GM12878 (cell line): ENCODE data around the gene SLC25A17. TPM values are rescaled to one million over a fixed set of nuclear protein-coding genes. Genes with fewer than 3 reads are reported as not detected.

Source experiments
- ATAC-seq: fragments of 200-7000 bp; cut with Tn5 transposase; 3 replicates; pipeline ENCODE4 v1.9.1; 2020; ENCODE audit warnings: mild to moderate bottlenecking, moderate library complexity
- BruUV-seq: library from RNA; stranded (reverse); fragments of 400-500 nt; replicated peaks from 2 replicates; lab custom pipeline; 2021; lab: Mats Ljungman, UMichigan
- CTCF ChIA-PET: fragments of 300-600 bp; sonication (Branson Sonifier 250); formaldehyde crosslinking; extraction: SDS; loops from one replicate; lab custom pipeline; 2021; ENCODE audit warnings: inconsistent platforms; lab: Yijun Ruan, JAX
- POLR2A ChIA-PET: fragments of 350-600 bp; formaldehyde crosslinking; extraction: SDS; loops from one replicate; lab custom pipeline; 2021; ENCODE audit warnings: inconsistent platforms; lab: Charles Lee
- RAD21 ChIA-PET: fragments of 300-600 bp; sonication (Branson Sonifier 250); formaldehyde crosslinking; loops from one replicate; lab custom pipeline; 2023; ENCODE audit warnings: antibody characterized with exemption; ENCODE audit not compliant: unreplicated experiment; lab: Charles Lee
- SMC1A ChIA-PET: fragments of 300-600 bp; sonication (Branson Sonifier 250); formaldehyde crosslinking; loops from one replicate; lab custom pipeline; 2023; ENCODE audit not compliant: unreplicated experiment, uncharacterized antibody; lab: Charles Lee
- DNase-seq: peaks from one replicate; pipeline ENCODE4 v3.0.0-alpha.2; 2011; ENCODE audit warnings: low read depth, low spot score
- FAIRE-seq: peaks from 3 replicates; lab custom pipeline; 2011; peaks lifted over from hg19 to GRCh38; lab: Jason Lieb, UNC
- H2AFZ ChIP-seq: 2 replicates; pipeline ENCODE4 v1.6.0; 2011; ENCODE audit warnings: low read depth, low read length, control low read depth; ENCODE audit not compliant: control insufficient read depth
- H3K27ac ChIP-seq: 2 replicates; pipeline ENCODE4 v1.5.1; 2011; ENCODE audit warnings: control low read depth; ENCODE audit not compliant: control insufficient read depth, insufficient read depth
- H3K27me3 ChIP-seq, 2 experiments: replicated peaks in 1 of 2; 2 replicates each; pipeline versions ENCODE4 v1.6.0 to v1.6.1; 2011; ENCODE audit warnings: low read length in 1 of 2; ENCODE audit not compliant: control insufficient read depth in 2 of 2, insufficient read depth in 2 of 2
- H3K36me3 ChIP-seq, 2 experiments: 2 replicates each; pipeline ENCODE4 v1.5.1; 2011; ENCODE audit warnings: low read length in 1 of 2; ENCODE audit not compliant: control insufficient read depth in 2 of 2, insufficient read depth in 2 of 2
- H3K4me1 ChIP-seq: 2 replicates; pipeline ENCODE4 v1.6.1; 2011; ENCODE audit warnings: mild to moderate bottlenecking, low read length, moderate library complexity, mixed read lengths; ENCODE audit not compliant: control insufficient read depth, insufficient read depth
- H3K4me2 ChIP-seq: 2 replicates; pipeline ENCODE4 v1.6.0; 2011; ENCODE audit warnings: control low read depth; ENCODE audit not compliant: control insufficient read depth, insufficient read depth
- H3K4me3 ChIP-seq: fragments of 200-600 bp; sonication (generic); 2 replicates; pipeline ENCODE4 v1.5.1; 2016
- H3K79me2 ChIP-seq: 2 replicates; pipeline ENCODE4 v1.6.0; 2011; ENCODE audit warnings: low read length; ENCODE audit not compliant: control insufficient read depth, insufficient read depth
- H3K9ac ChIP-seq: 2 replicates; pipeline ENCODE4 v1.8.0; 2011; ENCODE audit warnings: low read length, control low read depth, mixed read lengths; ENCODE audit not compliant: control insufficient read depth, insufficient read depth
- H3K9me3 ChIP-seq: replicated peaks from 3 replicates; pipeline ENCODE4 v1.5.1; 2011; ENCODE audit warnings: mild to moderate bottlenecking, low read length; ENCODE audit not compliant: control insufficient read depth, insufficient read depth
- H4K20me1 ChIP-seq: 2 replicates; pipeline ENCODE4 v1.6.0; 2011; ENCODE audit not compliant: control insufficient read depth, insufficient read depth
- CBFB ChIP-seq: IDR thresholded peaks from 2 replicates; pipeline ENCODE4 v1.6.1; 2016; ENCODE audit warnings: antibody characterized with exemption, low read depth
- KAT2A ChIP-seq: conservative IDR thresholded peaks from 2 replicates; pipeline ENCODE4 v1.6.1; 2011; ENCODE audit warnings: low read depth, low read length; ENCODE audit not compliant: control insufficient read depth
- MYB ChIP-seq: fragments of 150-350 bp; IDR thresholded peaks from 2 replicates; pipeline ENCODE4 v1.6.1; 2014; ENCODE audit warnings: mild to moderate bottlenecking, low read depth, low read length, borderline replicate concordance
- NFYB ChIP-seq: IDR thresholded peaks from 2 replicates; pipeline ENCODE4 v1.6.1; 2011; ENCODE audit warnings: low read depth, mild to moderate bottlenecking, low read length, improper control_type of control experiment, moderate library complexity; ENCODE audit not compliant: insufficient read depth
- ZZZ3 ChIP-seq: IDR thresholded peaks from 2 replicates; pipeline ENCODE4 v1.6.1; 2011; ENCODE audit warnings: low read depth; ENCODE audit not compliant: control insufficient read depth, insufficient read length
- WGBS: methylation state at CpG from one replicate; pipeline ENCODE4 v1.1.6; 2016; ENCODE audit warnings: low lambda C conversion rate; ENCODE audit not compliant: insufficient replicate concordance, insufficient coverage; ENCODE audit errors: missing lambda C conversion rate; 5-methylcytosine and 5-hydroxymethylcytosine counted together
- in situ Hi-C: fragments of 300-500 bp; cut with MboI; formaldehyde crosslinking; loops from 9 replicates; pipeline ENCODE4 v1.14.3; 2018; ENCODE audit warnings: mixed read lengths
- intact Hi-C: fragments of 100-400 bp; cut with micrococcal nuclease; formaldehyde crosslinking; loops from one replicate; pipeline ENCODE4 v1.14.2; 2022; ENCODE audit not compliant: unreplicated experiment
- polyA plus RNA-seq, 11 experiments: library from polyadenylated mRNA; depleted of rRNA in 4 of 11; unstranded in 6 of 11; stranded (reverse) in 5 of 11; fragments of >200 nt; fragmentation: Nextera tagmentation in 4 of 11; fragmentation: Illumina TruSeq in 1 of 11; extraction: Ambion mirVana in 4 of 11; extraction: Trizol in 1 of 11; gene quantifications; 1 replicate in 1 of 11; 2 replicates in 10 of 11; pipeline versions ENCODE4 v1.2.1 to v1.2.3, GENCODE V29; 2011 to 2016; ENCODE audit warnings: inconsistent platforms in 2 of 11, missing spikeins in 2 of 11, low read depth in 1 of 11
- total RNA-seq, 4 experiments: library from RNA; depleted of rRNA in 3 of 4; stranded (reverse); fragments of >200 nt in 3 of 4; fragmentation: Illumina TruSeq in 1 of 4; extraction: Trizol in 1 of 4; gene quantifications; 2 replicates each; pipeline versions ENCODE4 v1.2.1 to v1.2.3, GENCODE V29; 2013 to 2021
- TF ChIP-seq, protein P1 (sequence below): fragments of 450-650 bp; formaldehyde crosslinking; IDR thresholded peaks from 2 replicates; pipeline ENCODE4 v1.4.0; 2022; ENCODE audit warnings: mild to moderate bottlenecking, moderate library complexity
- TF ChIP-seq, protein P2 (sequence below): fragments of 450-650 bp; IDR thresholded peaks from 2 replicates; pipeline ENCODE4 v1.6.1; 2017; ENCODE audit warnings: borderline replicate concordance
- TF ChIP-seq, protein P3 (sequence below): fragments of 450-650 bp; IDR thresholded peaks from 2 replicates; pipeline ENCODE4 v1.6.1; 2014; ENCODE audit warnings: mild to moderate bottlenecking
- TF ChIP-seq, protein P4 (sequence below): IDR thresholded peaks from 2 replicates; pipeline ENCODE4 v1.6.1; 2011; ENCODE audit warnings: low read depth, mild to moderate bottlenecking, low read length, moderate library complexity, borderline replicate concordance; ENCODE audit errors: extremely low read depth
- TF ChIP-seq, protein P5 (sequence below): IDR thresholded peaks from 2 replicates; pipeline ENCODE4 v1.6.1; 2012; ENCODE audit warnings: low read depth, low read length, improper control_type of control experiment
- TF ChIP-seq, protein P6 (sequence below): IDR thresholded peaks from 2 replicates; pipeline ENCODE4 v1.6.1; 2011; ENCODE audit warnings: mild to moderate bottlenecking, low read depth, low read length, moderate library complexity; ENCODE audit not compliant: insufficient replicate concordance
- TF ChIP-seq, protein P7 (sequence below): fragments of 150-350 bp; IDR thresholded peaks from 2 replicates; pipeline ENCODE4 v1.6.1; 2016; ENCODE audit warnings: low read depth, low read length

Gene SLC25A17
- total and polyA plus RNA-seq, 10 of the 15 experiments (the other 5 are each of a cell fraction or from before 2014, with no cell fraction given), result 37.5 to 113 (median 62.3) TPM

DNA sequence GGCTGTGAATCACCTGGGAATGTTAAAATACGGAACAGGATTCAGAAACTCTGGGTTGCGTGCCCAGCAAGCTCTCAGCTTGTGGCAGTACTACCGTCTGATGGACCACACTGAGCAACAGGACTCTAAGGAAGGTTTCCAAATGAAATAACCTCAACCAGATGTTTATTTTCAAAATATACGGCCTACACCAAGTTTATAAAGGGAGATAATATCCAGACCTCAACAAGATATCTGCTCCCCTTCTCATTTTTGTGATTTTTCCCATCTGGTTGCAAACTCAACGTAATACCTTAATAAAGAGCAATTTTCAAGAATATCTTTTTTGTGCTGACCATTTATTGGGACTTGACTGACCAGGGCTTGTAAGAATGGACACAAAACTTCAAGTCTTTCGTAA lies 49.4 kb downstream of the SLC25A17 start:
- Histone ChIP-seq H2AFZ (no peak overlapping the region), H3K9me3 (no peaks in the 10 kb centered on the region), H3K36me3 (peaks cover 4 to 19% of the 10 kb centered on the region in 2 experiments), H3K27me3 (no peaks in the 10 kb centered on the region), H3K4me2 (no peak overlapping the region), H3K4me3 (no peak overlapping the region), H3K27ac (no peak overlapping the region), H4K20me1 (no peaks in the 10 kb centered on the region), H3K79me2 (no peaks in the 10 kb centered on the region), H3K9ac (no peak overlapping the region), H3K4me1 (peaks cover 9% of the 10 kb centered on the region; the same call in 1 of the 2 replicates)
- 92% methylated on average over 6 of the region's 6 CpGs for WGBS
- intact Hi-C loops, result no loop called here
- no TSS peak for BruUV-seq
- in situ Hi-C loops, result no loop called here
- DNase-seq, result no peak
- ChIA-PET POLR2A (no interaction called here), SMC1A (interaction anchor here (0.6 to 1.3 kb wide), 4 partner anchors 10 to 82 kb away, joined by 3 read pairs; no protein-coding TSS in a partner anchor), CTCF (interaction anchor here (0.6 to 1.2 kb wide), 2 partner anchors 10 to 348 kb away, joined by 3 to 4 read pairs; no protein-coding TSS in a partner anchor), RAD21 (no interaction called here)
- FAIRE-seq, result no peak
- ATAC-seq, result no peak
- TF ChIP-seq, protein P1, sequence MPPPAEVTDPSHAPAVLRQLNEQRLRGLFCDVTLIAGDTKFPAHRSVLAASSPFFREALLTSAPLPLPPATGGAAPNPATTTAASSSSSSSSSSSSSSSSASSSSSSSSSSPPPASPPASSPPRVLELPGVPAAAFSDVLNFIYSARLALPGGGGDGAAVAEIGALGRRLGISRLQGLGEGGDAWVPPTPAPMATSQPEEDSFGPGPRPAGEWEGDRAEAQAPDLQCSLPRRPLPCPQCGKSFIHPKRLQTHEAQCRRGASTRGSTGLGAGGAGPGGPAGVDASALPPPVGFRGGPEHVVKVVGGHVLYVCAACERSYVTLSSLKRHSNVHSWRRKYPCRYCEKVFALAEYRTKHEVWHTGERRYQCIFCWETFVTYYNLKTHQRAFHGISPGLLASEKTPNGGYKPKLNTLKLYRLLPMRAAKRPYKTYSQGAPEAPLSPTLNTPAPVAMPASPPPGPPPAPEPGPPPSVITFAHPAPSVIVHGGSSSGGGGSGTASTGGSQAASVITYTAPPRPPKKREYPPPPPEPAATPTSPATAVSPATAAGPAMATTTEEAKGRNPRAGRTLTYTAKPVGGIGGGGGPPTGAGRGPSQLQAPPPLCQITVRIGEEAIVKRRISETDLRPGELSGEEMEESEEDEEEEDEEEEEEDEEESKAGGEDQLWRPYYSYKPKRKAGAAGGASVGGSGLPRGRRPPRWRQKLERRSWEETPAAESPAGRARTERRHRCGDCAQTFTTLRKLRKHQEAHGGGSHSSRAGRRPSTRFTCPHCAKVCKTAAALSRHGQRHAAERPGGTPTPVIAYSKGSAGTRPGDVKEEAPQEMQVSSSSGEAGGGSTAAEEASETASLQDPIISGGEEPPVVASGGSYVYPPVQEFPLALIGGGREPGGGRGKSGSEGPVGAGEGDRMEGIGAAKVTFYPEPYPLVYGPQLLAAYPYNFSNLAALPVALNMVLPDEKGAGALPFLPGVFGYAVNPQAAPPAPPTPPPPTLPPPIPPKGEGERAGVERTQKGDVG (CRISPR knock-in tag), result no peak
- TF ChIP-seq, protein P2, sequence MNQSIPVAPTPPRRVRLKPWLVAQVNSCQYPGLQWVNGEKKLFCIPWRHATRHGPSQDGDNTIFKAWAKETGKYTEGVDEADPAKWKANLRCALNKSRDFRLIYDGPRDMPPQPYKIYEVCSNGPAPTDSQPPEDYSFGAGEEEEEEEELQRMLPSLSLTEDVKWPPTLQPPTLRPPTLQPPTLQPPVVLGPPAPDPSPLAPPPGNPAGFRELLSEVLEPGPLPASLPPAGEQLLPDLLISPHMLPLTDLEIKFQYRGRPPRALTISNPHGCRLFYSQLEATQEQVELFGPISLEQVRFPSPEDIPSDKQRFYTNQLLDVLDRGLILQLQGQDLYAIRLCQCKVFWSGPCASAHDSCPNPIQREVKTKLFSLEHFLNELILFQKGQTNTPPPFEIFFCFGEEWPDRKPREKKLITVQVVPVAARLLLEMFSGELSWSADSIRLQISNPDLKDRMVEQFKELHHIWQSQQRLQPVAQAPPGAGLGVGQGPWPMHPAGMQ, result no peak
- TF ChIP-seq, protein P3, sequence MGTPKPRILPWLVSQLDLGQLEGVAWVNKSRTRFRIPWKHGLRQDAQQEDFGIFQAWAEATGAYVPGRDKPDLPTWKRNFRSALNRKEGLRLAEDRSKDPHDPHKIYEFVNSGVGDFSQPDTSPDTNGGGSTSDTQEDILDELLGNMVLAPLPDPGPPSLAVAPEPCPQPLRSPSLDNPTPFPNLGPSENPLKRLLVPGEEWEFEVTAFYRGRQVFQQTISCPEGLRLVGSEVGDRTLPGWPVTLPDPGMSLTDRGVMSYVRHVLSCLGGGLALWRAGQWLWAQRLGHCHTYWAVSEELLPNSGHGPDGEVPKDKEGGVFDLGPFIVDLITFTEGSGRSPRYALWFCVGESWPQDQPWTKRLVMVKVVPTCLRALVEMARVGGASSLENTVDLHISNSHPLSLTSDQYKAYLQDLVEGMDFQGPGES, result no peak
- TF ChIP-seq ZZZ3, result no peak
- TF ChIP-seq, protein P4, sequence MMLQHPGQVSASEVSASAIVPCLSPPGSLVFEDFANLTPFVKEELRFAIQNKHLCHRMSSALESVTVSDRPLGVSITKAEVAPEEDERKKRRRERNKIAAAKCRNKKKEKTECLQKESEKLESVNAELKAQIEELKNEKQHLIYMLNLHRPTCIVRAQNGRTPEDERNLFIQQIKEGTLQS, result no peak
- no peak for TF ChIP-seq NFYB
- TF ChIP-seq, protein P5, sequence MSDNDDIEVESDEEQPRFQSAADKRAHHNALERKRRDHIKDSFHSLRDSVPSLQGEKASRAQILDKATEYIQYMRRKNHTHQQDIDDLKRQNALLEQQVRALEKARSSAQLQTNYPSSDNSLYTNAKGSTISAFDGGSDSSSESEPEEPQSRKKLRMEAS, result no peak
- no peak for TF ChIP-seq KAT2A
- TF ChIP-seq CBFB, result no peak
- no peak for TF ChIP-seq MYB
- TF ChIP-seq, protein P6, sequence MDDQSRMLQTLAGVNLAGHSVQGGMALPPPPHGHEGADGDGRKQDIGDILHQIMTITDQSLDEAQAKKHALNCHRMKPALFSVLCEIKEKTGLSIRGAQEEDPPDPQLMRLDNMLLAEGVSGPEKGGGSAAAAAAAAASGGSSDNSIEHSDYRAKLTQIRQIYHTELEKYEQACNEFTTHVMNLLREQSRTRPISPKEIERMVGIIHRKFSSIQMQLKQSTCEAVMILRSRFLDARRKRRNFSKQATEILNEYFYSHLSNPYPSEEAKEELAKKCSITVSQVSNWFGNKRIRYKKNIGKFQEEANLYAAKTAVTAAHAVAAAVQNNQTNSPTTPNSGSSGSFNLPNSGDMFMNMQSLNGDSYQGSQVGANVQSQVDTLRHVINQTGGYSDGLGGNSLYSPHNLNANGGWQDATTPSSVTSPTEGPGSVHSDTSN, result no peak
- TF ChIP-seq, protein P7, sequence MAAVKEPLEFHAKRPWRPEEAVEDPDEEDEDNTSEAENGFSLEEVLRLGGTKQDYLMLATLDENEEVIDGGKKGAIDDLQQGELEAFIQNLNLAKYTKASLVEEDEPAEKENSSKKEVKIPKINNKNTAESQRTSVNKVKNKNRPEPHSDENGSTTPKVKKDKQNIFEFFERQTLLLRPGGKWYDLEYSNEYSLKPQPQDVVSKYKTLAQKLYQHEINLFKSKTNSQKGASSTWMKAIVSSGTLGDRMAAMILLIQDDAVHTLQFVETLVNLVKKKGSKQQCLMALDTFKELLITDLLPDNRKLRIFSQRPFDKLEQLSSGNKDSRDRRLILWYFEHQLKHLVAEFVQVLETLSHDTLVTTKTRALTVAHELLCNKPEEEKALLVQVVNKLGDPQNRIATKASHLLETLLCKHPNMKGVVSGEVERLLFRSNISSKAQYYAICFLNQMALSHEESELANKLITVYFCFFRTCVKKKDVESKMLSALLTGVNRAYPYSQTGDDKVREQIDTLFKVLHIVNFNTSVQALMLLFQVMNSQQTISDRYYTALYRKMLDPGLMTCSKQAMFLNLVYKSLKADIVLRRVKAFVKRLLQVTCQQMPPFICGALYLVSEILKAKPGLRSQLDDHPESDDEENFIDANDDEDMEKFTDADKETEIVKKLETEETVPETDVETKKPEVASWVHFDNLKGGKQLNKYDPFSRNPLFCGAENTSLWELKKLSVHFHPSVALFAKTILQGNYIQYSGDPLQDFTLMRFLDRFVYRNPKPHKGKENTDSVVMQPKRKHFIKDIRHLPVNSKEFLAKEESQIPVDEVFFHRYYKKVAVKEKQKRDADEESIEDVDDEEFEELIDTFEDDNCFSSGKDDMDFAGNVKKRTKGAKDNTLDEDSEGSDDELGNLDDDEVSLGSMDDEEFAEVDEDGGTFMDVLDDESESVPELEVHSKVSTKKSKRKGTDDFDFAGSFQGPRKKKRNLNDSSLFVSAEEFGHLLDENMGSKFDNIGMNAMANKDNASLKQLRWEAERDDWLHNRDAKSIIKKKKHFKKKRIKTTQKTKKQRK, result no peak
